ENCODE data around the gene SBF2. TPM values are rescaled to one million over a fixed set of nuclear protein-coding genes. Genes with fewer than 3 reads are reported as not detected.

Gene SBF2
- total and polyA plus RNA-seq, 9 of the 15 experiments (the other 6 are each of a cell fraction or from before 2014, with no cell fraction given): 0.80 to 9.5 (median 5.0) TPM

GRCh38 chr11:9838961-9839360 is 455.1 kb downstream of the SBF2 start (continued):
- no peak for TF ChIP-seq REST (IDR thresholded peaks at IDR 0.05; ENCODE audit: borderline replicate concordance)
- no peak for TF ChIP-seq REST (CRISPR knock-in tag; IDR thresholded peaks at IDR 0.05; ENCODE audit: low read depth)
- no peak for TF ChIP-seq RBBP5 (IDR thresholded peaks at IDR 0.05; ENCODE audit: borderline replicate concordance, insufficient read depth, low read length, poor library complexity, severe bottlenecking)
- TF ChIP-seq ZNF280A (IDR thresholded peaks at IDR 0.05; ENCODE audit: low read depth, partially characterized antibody): no peak
- no peak for TF ChIP-seq E4F1 (CRISPR knock-in tag; IDR thresholded peaks at IDR 0.05; ENCODE audit: borderline replicate concordance)
- no peak for TF ChIP-seq BCOR (IDR thresholded peaks at IDR 0.05)
- no peak for TF ChIP-seq BCLAF1 (IDR thresholded peaks at IDR 0.05; ENCODE audit: borderline replicate concordance in 1 of 2, control insufficient read depth in 1 of 2, low read depth in 2 of 2, low read length in 1 of 2)
- no peak for TF ChIP-seq BRF1 (IDR thresholded peaks at IDR 0.05; ENCODE audit: borderline replicate concordance, extremely low read depth, insufficient read length)
